HG03066 (cell line): ENCODE data around the gene MPST.

ENCODE experiments used
- ATAC-seq: cut with Tn5 transposase; IDR thresholded peaks from one replicate; pipeline ENCODE4 v1.9.1; 2021; ENCODE audit warnings: low read depth; ENCODE audit not compliant: unreplicated experiment

The MPST gene

GRCh38 chr22:37021710-37022482, 2.4 kb downstream of the MPST start:
- no peak for ATAC-seq

GRCh38 chr22:37022483-37023337, 3.2 kb downstream of the MPST start:
- no peak for ATAC-seq

GRCh38 chr22:37023743-37024338, 4.3 kb downstream of the MPST start:
- ATAC-seq: no peak

GRCh38 chr22:37024339-37025157, 5.0 kb downstream of the MPST start:
- ATAC-seq: no peak

- ATAC-seq: no peak
Measured at GRCh38 chr22:37025500-37026070, 6.0 kb downstream of the MPST start.

GRCh38 chr22:37026325-37026724, 6.8 kb downstream of the MPST start:
- no peak for ATAC-seq

GRCh38 chr22:37027556-37027955, 8.0 kb downstream of the MPST start:
- ATAC-seq: no peak

- ATAC-seq: no peak
Measured at GRCh38 chr22:37028692-37029674, 9.4 kb downstream of the MPST start.

GRCh38 chr22:37030560-37031281, 11.2 kb downstream of the MPST start:
- ATAC-seq: no peak

- no peak for ATAC-seq
Measured at GRCh38 chr22:37032134-37032534, 12.6 kb downstream of the MPST start.

GRCh38 chr22:37032535-37033460, 13.3 kb downstream of the MPST start:
- no peak for ATAC-seq

GRCh38 chr22:37033605-37034430, 14.3 kb downstream of the MPST start:
- no peak for ATAC-seq

GRCh38 chr22:37036655-37037377, 17.3 kb downstream of the MPST start:
- ATAC-seq: no peak

- ATAC-seq: no peak
Measured at GRCh38 chr22:37037669-37038068, 18.1 kb downstream of the MPST start.

GRCh38 chr22:37039466-37039865, 19.9 kb downstream of the MPST start:
- no peak for ATAC-seq
